ENCODE data around the gene RAD52. TPM values are rescaled to one million over a fixed set of nuclear protein-coding genes. Genes with fewer than 3 reads are reported as not detected.

The RAD52 gene
- total and polyA plus RNA-seq, 4 donors: 3.7 to 14.2 (median 6.7) TPM

GRCh38 chr12:907413-908185, 41.9 kb downstream of the RAD52 start:
- Histone ChIP-seq H3K27me3 (ENCODE audit: control insufficient read depth in 4 of 4, insufficient read depth in 4 of 4, low read length in 3 of 4) (no peaks in the 10 kb centered on the region), H3K4me1 (ENCODE audit: control insufficient read depth in 4 of 4, insufficient read depth in 4 of 4, low read length in 3 of 4) (peaks cover 2 to 16% (median 14%) of the 10 kb centered on the region in 4 donors), H3K27ac (ENCODE audit: low read depth in 1 of 2, low read length in 2 of 2) (no peak overlapping the region), H3K9ac (ENCODE audit: low read depth in 1 of 2, low read length in 2 of 2) (no peak overlapping the region), H3K36me3 (ENCODE audit: control insufficient read depth in 4 of 4, insufficient read depth in 3 of 4, low read depth in 1 of 4, low read length in 3 of 4) (peaks cover 7 to 61% (median 44%) of the 10 kb centered on the region in 4 donors), H3K9me3 (ENCODE audit: control insufficient read depth in 4 of 4, low read length in 3 of 4) (no peaks in the 10 kb centered on the region), H3K4me3 (ENCODE audit: low read depth in 1 of 3, low read length in 3 of 3) (no peak overlapping the region)
- 85% methylated on average over 16 of the region's 16 CpGs for WGBS
- no peak for DNase-seq (ENCODE audit: low spot score)
- no peak for TF ChIP-seq ATF3 (IDR thresholded peaks at IDR 0.05)
- TF ChIP-seq MAX (IDR thresholded peaks at IDR 0.05): no peak
- no peak for TF ChIP-seq HNF4A (conservative IDR thresholded peaks at IDR 0.05)
- TF ChIP-seq EGR1 (IDR thresholded peaks at IDR 0.05; ENCODE audit: low read depth in 2 of 2): no peak

- Histone ChIP-seq H3K9me3 (ENCODE audit: control insufficient read depth in 4 of 4, low read length in 3 of 4) (no peaks in the 10 kb centered on the region), H3K9ac (ENCODE audit: low read depth in 1 of 2, low read length in 2 of 2) (no peak overlapping the region), H3K4me3 (ENCODE audit: low read depth in 1 of 3, low read length in 3 of 3) (no peak overlapping the region), H3K4me1 (ENCODE audit: control insufficient read depth in 4 of 4, insufficient read depth in 4 of 4, low read length in 3 of 4) (peaks cover 0 to 24% (median 21%) of the 10 kb centered on the region in 4 donors), H3K27ac (ENCODE audit: low read depth in 1 of 2, low read length in 2 of 2) (no peak overlapping the region), H3K27me3 (ENCODE audit: control insufficient read depth in 4 of 4, insufficient read depth in 4 of 4, low read length in 3 of 4) (no peaks in the 10 kb centered on the region), H3K36me3 (ENCODE audit: control insufficient read depth in 4 of 4, insufficient read depth in 3 of 4, low read depth in 1 of 4, low read length in 3 of 4) (peaks cover 7 to 65% (median 50%) of the 10 kb centered on the region in 4 donors)
- WGBS: 86% methylated on average over 10 of the region's 10 CpGs
- TF ChIP-seq NR2F2 (IDR thresholded peaks at IDR 0.05): no peak
- TF ChIP-seq SP1 (IDR thresholded peaks at IDR 0.05): no peak
- TF ChIP-seq JUND (IDR thresholded peaks at IDR 0.05): no peak
- TF ChIP-seq YY1 (IDR thresholded peaks at IDR 0.05): no peak
- TF ChIP-seq FOXA1 (IDR thresholded peaks at IDR 0.05): no peak
- TF ChIP-seq RAD21 (IDR thresholded peaks at IDR 0.05): no peak
- TF ChIP-seq REST (IDR thresholded peaks at IDR 0.05): no peak
- TF ChIP-seq HNF4A (conservative IDR thresholded peaks at IDR 0.05): no peak
- TF ChIP-seq CTCF (IDR thresholded peaks at IDR 0.05; ENCODE audit: low read depth, low read length, missing input control): no peak
- TF ChIP-seq RXRA (IDR thresholded peaks at IDR 0.05): no peak
- no peak for TF ChIP-seq EGR1 (IDR thresholded peaks at IDR 0.05; ENCODE audit: low read depth in 2 of 2)
- no peak for TF ChIP-seq GABPA (IDR thresholded peaks at IDR 0.05 in 1 of 2, conservative IDR thresholded peaks at IDR 0.05 in 1 of 2)
- TF ChIP-seq ATF3 (IDR thresholded peaks at IDR 0.05): no peak
- TF ChIP-seq MAX (IDR thresholded peaks at IDR 0.05): no peak
- no peak for DNase-seq (ENCODE audit: low spot score)
Observed at GRCh38 chr12:906062-906585, 43.4 kb downstream of the RAD52 start.

Data from liver (tissue), 9 donors.